GM21786 (cell line): ENCODE measurements around the gene ACACA.

Experiments used
- ATAC-seq: cut with Tn5 transposase; IDR thresholded peaks from one replicate; pipeline ENCODE4 v1.9.1; 2021; ENCODE audit not compliant: unreplicated experiment

The ACACA gene

GRCh38 chr17:37294888-37295287 lies 111.7 kb downstream of the ACACA start:
- no peak for ATAC-seq

GRCh38 chr17:37293770-37294169 lies 112.9 kb downstream of the ACACA start:
- ATAC-seq = no peak

DNA sequence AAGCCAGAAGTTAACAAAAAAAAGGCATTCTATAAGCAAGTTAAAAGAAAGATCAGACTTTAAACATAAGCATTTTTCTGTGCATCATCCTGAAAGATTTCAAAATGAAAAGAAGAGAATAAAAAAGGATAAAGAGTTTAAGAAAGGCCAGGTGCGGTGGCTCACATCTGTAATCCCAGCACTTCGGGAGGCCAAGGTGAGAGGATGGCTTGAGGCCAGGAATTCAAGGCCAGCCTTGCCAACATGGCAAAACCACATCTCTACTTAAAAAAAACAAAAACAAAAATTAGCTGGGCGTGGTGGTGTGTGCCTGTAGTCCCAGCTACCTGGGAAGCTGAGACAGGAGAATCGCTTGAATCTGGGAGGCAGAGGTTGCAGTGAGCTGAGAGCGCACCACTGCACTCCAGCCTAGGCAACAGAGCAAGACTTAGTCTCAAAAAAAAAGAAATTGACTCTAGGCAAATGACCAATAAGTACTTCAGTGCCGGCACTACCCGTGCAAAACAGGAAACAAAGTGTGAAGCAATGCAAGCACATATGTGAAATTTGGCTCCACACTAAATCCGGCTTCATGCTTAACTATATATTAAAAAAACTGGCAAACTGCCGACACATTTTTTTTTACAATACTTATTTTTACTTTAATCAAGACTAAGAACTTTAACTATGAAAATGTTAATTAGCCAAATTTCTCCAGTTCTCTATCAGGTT lies 114.1 kb downstream of the ACACA start:
- ATAC-seq = no peak

- no peak for ATAC-seq
These were observed 115.3 kb downstream of the ACACA start for GRCh38 chr17:37291351-37291750.

DNA sequence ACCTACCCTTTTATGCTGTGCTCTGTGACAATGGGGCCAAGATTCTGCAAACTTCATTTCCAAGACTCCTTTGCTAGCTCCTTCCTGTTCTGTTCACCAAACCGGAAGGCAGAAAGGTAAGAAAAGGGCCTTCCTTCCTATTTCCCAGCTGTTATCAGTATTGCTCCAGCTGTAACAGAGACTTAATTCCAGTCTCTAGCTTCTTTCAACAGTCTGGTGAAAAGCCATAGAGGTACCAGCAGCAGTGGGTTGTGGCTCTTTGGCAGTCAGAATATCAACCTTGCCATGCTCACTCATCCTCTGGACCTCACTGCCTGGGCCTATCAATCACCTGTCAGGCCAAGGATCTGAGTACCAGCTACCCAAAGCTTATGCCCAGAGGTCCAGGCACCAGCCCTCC lies 120.2 kb downstream of the ACACA start:
- no peak for ATAC-seq

DNA sequence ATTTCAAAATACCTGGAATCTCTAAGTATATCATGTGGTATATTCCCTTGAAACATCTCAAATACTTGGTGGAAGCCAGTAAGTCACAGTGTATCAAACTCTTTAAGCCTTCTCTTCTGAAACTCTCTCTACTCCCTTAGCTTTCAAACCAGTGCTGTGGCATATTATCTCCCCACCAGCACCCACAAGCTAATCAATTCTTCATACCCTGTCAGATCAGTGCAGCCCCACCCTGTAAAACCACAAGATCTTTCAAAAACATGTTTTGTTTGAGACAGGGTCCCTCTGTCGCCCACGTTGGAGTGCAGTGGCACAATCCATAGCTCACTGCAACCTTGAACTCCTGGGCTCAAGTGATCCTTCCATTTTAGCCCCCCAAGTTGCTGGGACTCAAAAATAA lies 122.4 kb downstream of the ACACA start:
- ATAC-seq = no peak

- no peak for ATAC-seq
These were observed 123.1 kb downstream of the ACACA start for GRCh38 chr17:37283414-37283961.

DNA sequence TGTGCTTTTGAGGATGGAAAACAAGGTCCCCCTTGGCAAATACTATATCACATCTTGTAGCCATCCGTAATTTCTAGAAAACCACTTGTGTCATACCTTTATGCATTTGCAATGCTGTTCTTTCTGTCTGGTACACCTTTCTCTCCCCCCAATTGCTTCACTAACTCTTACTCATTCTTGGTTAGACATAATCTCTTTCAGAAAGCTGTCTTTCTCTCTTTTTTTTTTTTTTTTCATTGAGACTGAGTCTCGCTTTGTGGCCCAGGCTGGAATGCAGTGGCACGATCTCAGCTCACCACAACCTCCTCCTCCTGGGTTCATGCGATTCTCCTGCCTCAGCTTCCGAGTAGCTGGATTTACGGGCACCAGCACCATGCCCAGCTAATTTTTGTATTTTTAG lies 125.8 kb downstream of the ACACA start:
- no peak for ATAC-seq

DNA sequence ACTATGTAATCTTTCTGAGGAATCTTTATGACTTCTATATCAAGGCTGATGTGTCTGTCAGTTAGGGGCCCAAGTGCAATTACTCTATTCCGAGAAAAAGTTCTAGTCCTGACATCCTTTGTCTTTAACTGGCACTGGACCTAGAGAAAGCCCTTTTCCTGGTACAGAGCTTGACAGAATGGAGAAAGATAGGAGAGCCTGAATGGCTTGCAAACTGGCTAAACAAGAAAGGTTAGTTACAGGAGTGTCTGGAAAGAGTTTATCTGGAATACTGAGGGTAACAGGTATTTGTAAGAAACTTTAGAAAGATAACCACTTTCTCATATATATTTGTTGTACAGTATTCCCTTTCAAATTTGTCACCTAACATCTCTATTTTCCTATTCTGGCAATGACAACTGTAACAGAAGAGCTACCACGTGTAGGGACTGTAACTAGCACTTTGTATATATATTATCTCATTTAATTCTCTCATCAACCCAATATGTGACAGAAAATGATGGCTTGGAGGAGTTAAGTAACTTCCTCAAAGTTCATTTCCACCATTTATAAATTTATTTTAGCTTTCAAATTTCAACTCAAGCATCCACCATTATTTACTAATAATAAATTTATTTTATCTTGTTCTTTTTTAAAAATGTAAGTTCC lies 128.3 kb downstream of the ACACA start:
- no peak for ATAC-seq

GRCh38 chr17:37276475-37276874 lies 130.2 kb downstream of the ACACA start:
- no peak for ATAC-seq

GRCh38 chr17:37274461-37274860 lies 132.2 kb downstream of the ACACA start:
- ATAC-seq = no peak

DNA sequence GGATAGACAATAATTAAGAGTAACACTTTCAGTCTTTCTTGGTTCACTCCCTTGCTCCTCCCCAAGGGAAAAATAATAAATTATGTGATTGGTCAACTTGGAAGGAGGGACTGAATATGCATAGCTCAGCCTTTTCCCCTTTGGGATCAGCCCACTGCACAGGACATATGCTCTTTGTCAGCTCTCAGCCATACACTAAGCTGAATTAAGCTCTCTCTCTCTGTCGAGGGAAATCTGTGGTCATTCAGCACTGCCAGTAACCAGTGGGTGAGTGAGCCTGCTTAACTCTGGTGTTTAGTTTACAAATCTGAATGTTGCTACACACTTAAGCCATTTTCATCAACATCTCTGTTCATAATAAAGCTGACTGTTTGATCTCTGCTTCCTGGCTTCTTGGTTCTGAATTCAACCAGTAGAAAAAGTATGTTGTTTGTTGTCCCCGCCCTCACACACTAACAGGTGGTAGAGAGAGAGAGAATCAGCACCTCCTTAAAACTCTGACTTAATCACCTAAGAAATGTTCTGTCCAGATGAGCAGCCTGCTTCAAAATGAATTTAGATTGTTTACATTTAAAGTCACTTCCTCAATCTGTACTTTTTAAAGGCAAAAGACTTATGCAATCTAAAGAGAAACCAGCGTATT lies 133.1 kb downstream of the ACACA start:
- ATAC-seq = no peak

DNA sequence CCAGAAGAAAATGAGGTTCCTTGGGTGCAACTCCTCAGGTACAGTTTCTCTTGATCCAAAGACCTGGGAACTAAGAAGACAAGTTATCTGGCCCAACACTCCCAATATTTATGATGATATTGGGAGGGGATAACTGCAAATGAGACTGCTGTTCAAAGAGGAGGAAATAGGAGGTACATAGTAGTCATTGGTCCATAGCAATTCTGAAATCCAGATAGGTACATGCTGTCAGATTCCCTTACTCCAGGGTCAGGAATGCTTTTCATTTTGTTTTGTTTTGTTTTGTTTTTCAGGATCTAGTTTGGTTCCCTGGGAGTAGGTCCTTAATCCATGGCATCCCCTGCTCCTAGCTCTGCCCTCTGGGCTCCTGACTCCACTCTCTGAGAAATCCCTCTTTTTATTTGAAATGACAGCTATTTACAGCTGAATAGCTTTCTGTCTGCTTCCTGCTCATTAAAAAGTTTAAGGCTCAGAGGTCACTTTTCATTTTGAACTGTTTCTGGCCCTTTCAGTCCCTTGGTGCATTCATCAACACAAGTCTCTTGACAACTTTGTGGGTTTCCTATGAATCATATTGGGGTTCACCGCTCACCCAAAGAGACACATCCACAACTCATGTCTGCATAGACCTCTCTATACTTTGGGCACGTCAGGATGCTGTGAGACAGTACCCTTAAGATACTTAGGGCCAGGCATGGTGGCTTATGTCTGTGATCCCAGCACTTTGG lies 141.0 kb downstream of the ACACA start:
- no peak for ATAC-seq

- ATAC-seq = no peak
These were observed 145.3 kb downstream of the ACACA start for GRCh38 chr17:37261286-37261685.

DNA sequence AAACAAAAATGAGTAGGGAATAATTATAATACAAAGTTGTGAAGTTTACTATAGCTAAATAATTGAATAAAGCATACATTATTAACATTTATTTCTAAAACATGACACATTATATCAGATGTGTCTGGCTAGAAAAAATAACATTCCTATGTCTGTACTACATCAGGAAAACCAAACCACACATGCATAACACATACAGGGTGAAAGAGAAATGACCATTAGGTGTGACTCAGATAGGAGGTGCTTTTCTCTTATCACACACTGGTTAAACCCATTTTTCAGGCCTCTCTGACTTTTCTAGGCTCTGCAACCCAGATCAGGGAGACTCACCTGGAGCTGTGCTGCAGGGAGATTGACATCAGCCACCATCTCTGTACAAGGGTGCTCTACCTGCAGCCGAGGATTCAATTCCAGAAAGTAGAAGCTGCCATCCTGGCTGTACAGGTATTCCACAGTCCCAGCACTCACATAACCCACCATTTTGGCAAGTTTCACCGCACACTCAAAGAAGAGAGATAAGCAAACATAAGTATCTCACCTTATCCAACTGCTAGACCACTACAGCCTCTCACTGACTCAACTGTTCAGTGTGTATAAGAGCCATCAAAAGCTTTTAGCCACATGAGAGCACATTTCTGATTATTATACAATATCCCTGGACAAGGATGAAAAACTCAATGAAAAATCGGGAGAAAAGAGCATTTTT lies 147.5 kb downstream of the ACACA start:
- ATAC-seq = no peak

- ATAC-seq = no peak
These were observed 150.0 kb downstream of the ACACA start for GRCh38 chr17:37256627-37257026.

- ATAC-seq = no peak
These were observed 151.2 kb downstream of the ACACA start for GRCh38 chr17:37255432-37255831.

DNA sequence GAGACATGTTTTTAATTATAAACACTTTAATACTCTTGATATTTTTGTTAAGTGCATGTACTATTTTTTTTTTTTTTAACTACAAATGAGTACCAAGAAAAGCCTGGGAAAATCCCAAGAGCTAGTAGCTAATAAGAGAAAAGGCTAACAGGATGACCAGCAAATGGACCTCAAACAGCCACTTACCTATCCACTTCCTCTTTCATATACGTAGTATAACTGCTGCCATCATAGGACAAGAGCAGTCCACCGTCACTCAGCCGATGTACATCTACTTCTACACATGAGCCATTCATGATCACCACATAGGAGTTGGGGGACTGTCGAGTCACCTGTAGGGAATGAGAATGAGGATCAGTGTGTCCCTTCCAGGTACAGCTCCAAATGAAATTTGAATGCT lies 158.8 kb downstream of the ACACA start:
- ATAC-seq = no peak

- ATAC-seq = no peak
These were observed 160.6 kb downstream of the ACACA start for GRCh38 chr17:37246085-37246484.

- ATAC-seq = no peak
These were observed 166.3 kb downstream of the ACACA start for GRCh38 chr17:37240381-37240780.
